ENCODE measurements around the gene TIMM44. TPM values are rescaled to one million over a fixed set of nuclear protein-coding genes. Genes with fewer than 3 reads are reported as not detected.
"Not testable (repeated sequence)": the region's sequence is repeated elsewhere in the genome, so short reads cannot be mapped to it uniquely, and the experiment has no call there.

Gene TIMM44
- total RNA-seq, 2 donors from 2014 or later, result 20.5 to 73.8 TPM

GRCh38 chr19:7931221-7932061, 12.0 kb downstream of the TIMM44 start:
- Histone ChIP-seq H3K4me1 (peaks cover 14% of the 10 kb centered on the region), H3K27ac (no peak overlapping the region)

GRCh38 chr19:7930765-7931164, 12.7 kb downstream of the TIMM44 start:
- no peak overlapping the region for H3K4me3 ChIP-seq
- no peak for ATAC-seq
- peaks cover 5 to 23% of the 10 kb centered on the region in 2 donors for H3K36me3 ChIP-seq (replicated peaks in 1 of 2; ENCODE audit: insufficient read depth in 1 of 2, low read depth in 2 of 2)
- H3K4me1 ChIP-seq, result peaks cover 18% of the 10 kb centered on the region
- intact Hi-C loops (cut with DNase I), result no loop called here
- no peaks in the 10 kb centered on the region for H3K9me3 ChIP-seq
- no peaks in the 10 kb centered on the region for H3K27me3 ChIP-seq
- WGBS, 2 donors, result 80 to 87% methylated on average over 7 of the region's 7 CpGs
- no peak overlapping the region for H3K27ac ChIP-seq
- DNase-seq, result peak in 1 of 4 donors; percentile 9
- no peak for TF ChIP-seq CTCF (IDR thresholded peaks at IDR 0.05)

More at GRCh38 chr19:7931221-7932061, 12.0 kb downstream of the TIMM44 start:
- Histone ChIP-seq H3K9me3 (no peaks in the 10 kb centered on the region), H3K27me3 (no peaks in the 10 kb centered on the region), H3K4me3 (no peak overlapping the region), H3K36me3 (replicated peaks in 1 of 2; ENCODE audit: insufficient read depth in 1 of 2, low read depth in 2 of 2) (peaks cover 5 to 23% of the 10 kb centered on the region in 2 donors)
- DNase-seq, result no peak
- no peak for TF ChIP-seq POLR2A (IDR thresholded peaks at IDR 0.05)
- TF ChIP-seq CTCF (IDR thresholded peaks at IDR 0.05), result no peak
- WGBS, 2 donors, result 89 to 93% methylated on average over 30 to 33 of the region's 36 CpGs
- no peak for ATAC-seq
- intact Hi-C loops (cut with DNase I), result no loop called here

GRCh38 chr19:7930030-7930429, 13.4 kb downstream of the TIMM44 start:
- H3K27ac ChIP-seq, result peak overlapping the region in 1 of 4 donors; percentile 56
- H3K36me3 ChIP-seq (replicated peaks in 1 of 2; ENCODE audit: insufficient read depth in 1 of 2, low read depth in 2 of 2), result peaks cover 5 to 20% of the 10 kb centered on the region in 2 donors
- DNase-seq; intact Hi-C loops (cut with DNase I); H3K9me3 ChIP-seq; H3K27me3 ChIP-seq; H3K4me3 ChIP-seq; ATAC-seq: not testable (repeated sequence)
- peaks cover 24% of the 10 kb centered on the region for H3K4me1 ChIP-seq
- 88 to 93% methylated on average over 11 of the region's 11 CpGs for WGBS, 2 donors

GRCh38 chr19:7928741-7929701, 14.4 kb downstream of the TIMM44 start:
- no peaks in the 10 kb centered on the region for H3K9me3 ChIP-seq
- no peaks in the 10 kb centered on the region for H3K27me3 ChIP-seq
- peak overlapping the region; percentile 52 to 69 (median 56) for H3K27ac ChIP-seq
- peak in 3 of 4 donors; percentile 51 to 62 (median 56) for DNase-seq
- peaks cover 31% of the 10 kb centered on the region for H3K4me1 ChIP-seq
- H3K4me3 ChIP-seq, result no peak overlapping the region
- ATAC-seq, result peak; percentile 13
- H3K36me3 ChIP-seq (replicated peaks in 1 of 2; ENCODE audit: insufficient read depth in 1 of 2, low read depth in 2 of 2), result peaks cover 5 to 20% of the 10 kb centered on the region in 2 donors
- intact Hi-C loops (cut with DNase I), result no loop called here
- TF ChIP-seq POLR2A (IDR thresholded peaks at IDR 0.05) (no peak), CTCF (IDR thresholded peaks at IDR 0.05) (peak in 2 of 7 experiments; percentile 8 to 13)
- 65 to 70% methylated on average over 23 to 24 of the region's 24 CpGs for WGBS, 2 donors

- H3K9me3 ChIP-seq, result no peaks in the 10 kb centered on the region
- H3K36me3 ChIP-seq (replicated peaks in 1 of 2; ENCODE audit: insufficient read depth in 1 of 2, low read depth in 2 of 2), result peaks cover under 1 to 13% of the 10 kb centered on the region in 2 donors
- intact Hi-C loops (cut with DNase I), result no loop called here
- peak overlapping the region in 3 of 4 donors; percentile 2 to 69 (median 55) for H3K27ac ChIP-seq
- TF ChIP-seq CTCF (IDR thresholded peaks at IDR 0.05) (no peak), POLR2A (IDR thresholded peaks at IDR 0.05) (no peak)
- no peak overlapping the region for H3K4me3 ChIP-seq
- no peaks in the 10 kb centered on the region for H3K27me3 ChIP-seq
- H3K4me1 ChIP-seq, result peaks cover 31% of the 10 kb centered on the region
- DNase-seq (peak in 1 of 4 donors; percentile 12), ATAC-seq (no peak)
- 73 to 83% methylated on average over 8 to 9 of the region's 9 CpGs for WGBS, 2 donors
These were observed 15.1 kb downstream of the TIMM44 start for GRCh38 chr19:7928334-7928706.
